HepG2 (cell line): ENCODE data around the gene DNAJB5. TPM values are rescaled to one million over a fixed set of nuclear protein-coding genes. Genes with fewer than 3 reads are reported as not detected.

Source experiments
- ATAC-seq: fragments of 200-7000 bp; cut with Tn5 transposase; 3 replicates; pipeline ENCODE4 v1.9.1; 2020; ENCODE audit warnings: mild to moderate bottlenecking, moderate library complexity
- BruUV-seq: library from RNA; stranded (reverse); fragments of 400-500 nt; replicated peaks from 2 replicates; lab custom pipeline; 2021; lab: Mats Ljungman, UMichigan
- CTCF ChIA-PET: fragments of 300-600 bp; formaldehyde crosslinking; extraction: SDS; loops from one replicate; lab custom pipeline; 2021; ENCODE audit warnings: low total read pairs, inconsistent platforms, low intra/inter-chr PET ratio; lab: Yijun Ruan, JAX
- POLR2A ChIA-PET: fragments of 350-600 bp; sonication (Branson Sonifier 250); formaldehyde crosslinking; loops from one replicate; lab custom pipeline; 2020; ENCODE audit warnings: antibody characterized with exemption, inconsistent platforms; lab: Yijun Ruan, JAX
- DNase-seq: peaks from one replicate; pipeline ENCODE4 v3.0.0-alpha.2; 2015; ENCODE audit warnings: low spot score
- FAIRE-seq: peaks from 3 replicates; lab custom pipeline; 2011; peaks lifted over from hg19 to GRCh38; lab: Jason Lieb, UNC
- H2AFZ ChIP-seq: one replicate; pipeline ENCODE4 v1.6.1; 2011; ENCODE audit warnings: low read length, inconsistent platforms
- H3K27ac ChIP-seq: fragments of 300-600 bp; 3 replicates; pipeline ENCODE4 v1.8.0; 2011; ENCODE audit warnings: mixed run types, mild to moderate bottlenecking, mixed read lengths, low read length, inconsistent platforms; ENCODE audit not compliant: insufficient read depth; ENCODE audit errors: extremely low read length
- H3K27me3 ChIP-seq, 2 experiments: fragments of 200-600 bp in 1 of 2; 2 replicates in 1 of 2; 3 replicates in 1 of 2; pipeline versions ENCODE4 v1.6.0 to v1.8.0; 2011; ENCODE audit warnings: low read length in 2 of 2, mild to moderate bottlenecking in 2 of 2, moderate library complexity in 2 of 2, inconsistent platforms in 1 of 2; ENCODE audit not compliant: insufficient read depth in 2 of 2, control insufficient read depth in 1 of 2
- H3K36me3 ChIP-seq, 2 experiments: fragments of 200-600 bp in 1 of 2; replicated peaks in 1 of 2; 2 replicates in 1 of 2; 3 replicates in 1 of 2; pipeline versions ENCODE4 v1.5.1 to v1.8.0; 2011; ENCODE audit warnings: low read length in 2 of 2, inconsistent platforms in 1 of 2; ENCODE audit not compliant: insufficient read depth in 2 of 2, control insufficient read depth in 1 of 2
- H3K4me1 ChIP-seq: 2 replicates; pipeline ENCODE4 v1.5.1; 2012; ENCODE audit warnings: low read length, inconsistent platforms; ENCODE audit not compliant: insufficient read depth
- H3K4me2 ChIP-seq: 2 replicates; pipeline ENCODE4 v1.6.0; 2011; ENCODE audit warnings: low read depth, low read length, inconsistent platforms
- H3K4me3 ChIP-seq, 3 experiments: fragments of 200-600 bp in 1 of 3; sonication (generic), shearing (Covaris generic) in 1 of 3; replicated peaks in 1 of 3; 2 replicates each; pipeline ENCODE4 v1.5.1; 2011 to 2016; ENCODE audit warnings: low read length in 3 of 3, inconsistent platforms in 2 of 3, low read depth in 2 of 3, mild to moderate bottlenecking in 2 of 3, control low read depth in 1 of 3, mixed read lengths in 1 of 3; ENCODE audit not compliant: insufficient read depth in 1 of 3
- H3K79me2 ChIP-seq: one replicate; pipeline ENCODE4 v1.6.1; 2011; ENCODE audit warnings: low read length, inconsistent platforms; ENCODE audit not compliant: insufficient read depth
- H3K9ac ChIP-seq: 2 replicates; pipeline ENCODE4 v1.6.0; 2011; ENCODE audit warnings: mild to moderate bottlenecking, low read depth, low read length, inconsistent platforms; ENCODE audit not compliant: insufficient read depth
- H3K9me3 ChIP-seq: 2 replicates; pipeline ENCODE4 v1.5.1; 2012; ENCODE audit warnings: mild to moderate bottlenecking, low read length
- H4K20me1 ChIP-seq: 2 replicates; pipeline ENCODE4 v1.6.0; 2011; ENCODE audit warnings: inconsistent platforms, mild to moderate bottlenecking, low read length, moderate library complexity; ENCODE audit not compliant: insufficient read depth
- AHR ChIP-seq: IDR thresholded peaks from 2 replicates; pipeline ENCODE4 v1.6.1; 2018; ENCODE audit warnings: missing genetic modification reagents, missing compliant biosample characterization
- ATF7 ChIP-seq, 2 experiments: fragments of 450-650 bp in 1 of 2; sonication (generic) in 1 of 2; formaldehyde crosslinking in 1 of 2; IDR thresholded peaks; 2 replicates each; pipeline versions ENCODE4 v1.4.0 to v1.6.1; 2016 to 2020; ENCODE audit warnings: antibody characterized with exemption in 1 of 2, mild to moderate bottlenecking in 1 of 2, missing genetic modification reagents in 1 of 2
- BRCA1 ChIP-seq: sonication (generic); formaldehyde crosslinking; IDR thresholded peaks from 2 replicates; pipeline ENCODE4 v1.4.0; 2020; ENCODE audit warnings: missing genetic modification reagents
- CBX5 ChIP-seq: sonication (generic); formaldehyde crosslinking; IDR thresholded peaks from 2 replicates; pipeline ENCODE4 v1.4.0; 2020; ENCODE audit warnings: missing genetic modification reagents, borderline replicate concordance
- CEBPB ChIP-seq: IDR thresholded peaks from 2 replicates; pipeline ENCODE4 v1.6.1; 2011; ENCODE audit warnings: low read depth, low read length, improper control_type of control experiment, borderline replicate concordance
- CEBPG ChIP-seq: IDR thresholded peaks from 2 replicates; pipeline ENCODE4 v1.6.1; 2016
- CSRNP1 ChIP-seq: sonication (generic); formaldehyde crosslinking; IDR thresholded peaks from 2 replicates; pipeline ENCODE4 v1.8.1; 2023; ENCODE audit warnings: mild to moderate bottlenecking, missing genetic modification reagents
- ISX ChIP-seq: sonication (generic); formaldehyde crosslinking; conservative IDR thresholded peaks from 2 replicates; pipeline ENCODE4 v1.5.0; 2020; ENCODE audit warnings: missing genetic modification reagents
- KLF15 ChIP-seq: sonication (generic); formaldehyde crosslinking; IDR thresholded peaks from 2 replicates; pipeline ENCODE4 v1.8.1; 2023; ENCODE audit warnings: borderline replicate concordance, mild to moderate bottlenecking, inconsistent platforms, missing genetic modification reagents, mixed read lengths
- MIER2 ChIP-seq: IDR thresholded peaks from 2 replicates; pipeline ENCODE4 v1.6.1; 2016; ENCODE audit warnings: missing biosample characterization, missing genetic modification reagents
- NR2F6 ChIP-seq, 2 experiments: IDR thresholded peaks; 2 replicates each; pipeline ENCODE4 v1.6.1; 2016; ENCODE audit warnings: antibody characterized with exemption in 1 of 2, mild to moderate bottlenecking in 1 of 2
- PLRG1 ChIP-seq: fragments of 450-650 bp; conservative IDR thresholded peaks from 2 replicates; pipeline ENCODE4 v1.6.1; 2016
- RNF2 ChIP-seq: fragments of 450-650 bp; conservative IDR thresholded peaks from 2 replicates; pipeline ENCODE4 v1.6.1; 2016; ENCODE audit warnings: low read depth
- SNAPC2 ChIP-seq: sonication (generic); formaldehyde crosslinking; IDR thresholded peaks from 2 replicates; pipeline ENCODE4 v1.8.1; 2022; ENCODE audit warnings: mild to moderate bottlenecking, missing genetic modification reagents
- TBX2 ChIP-seq: sonication (generic); formaldehyde crosslinking; IDR thresholded peaks from 2 replicates; pipeline ENCODE4 v1.5.0; 2020; ENCODE audit warnings: missing genetic modification reagents, mild to moderate bottlenecking, borderline replicate concordance
- XBP1 ChIP-seq: sonication (generic); formaldehyde crosslinking; IDR thresholded peaks from 2 replicates; pipeline ENCODE4 v1.5.0; 2020; ENCODE audit warnings: missing genetic modification reagents
- ZIK1 ChIP-seq: sonication (generic); formaldehyde crosslinking; IDR thresholded peaks from 2 replicates; pipeline ENCODE4 v1.5.0; 2020; ENCODE audit warnings: mild to moderate bottlenecking, low read depth, missing genetic modification reagents, borderline replicate concordance
- ZNF652 ChIP-seq: IDR thresholded peaks from 2 replicates; pipeline ENCODE4 v1.6.1; 2016; ENCODE audit warnings: low read depth, borderline replicate concordance
- ZNF879 ChIP-seq: sonication (generic); formaldehyde crosslinking; IDR thresholded peaks from 2 replicates; pipeline ENCODE4 v1.8.1; 2023; ENCODE audit warnings: missing genetic modification reagents
- WGBS: methylation state at CpG from one replicate; pipeline ENCODE4 v1.1.6; 2017; ENCODE audit warnings: low lambda C conversion rate; 5-methylcytosine and 5-hydroxymethylcytosine counted together
- in situ Hi-C: cut with HindIII; loops from 2 replicates; pipeline ENCODE4 v1.10.0; 2017; ENCODE audit warnings: low pct_unique_long_range_greater_than_20kb; ENCODE audit not compliant: extremely low pct_ligation_motif_present
- intact Hi-C: fragments of 100-400 bp; cut with micrococcal nuclease; formaldehyde crosslinking; loops from one replicate; pipeline ENCODE4 v1.10.0; 2022; ENCODE audit not compliant: unreplicated experiment
- polyA plus RNA-seq, 8 experiments: library from polyadenylated mRNA; depleted of rRNA in 3 of 8; stranded (reverse) in 7 of 8; unstranded in 1 of 8; fragments of >200 nt; fragmentation: Illumina TruSeq in 4 of 8; extraction: Trizol in 4 of 8; gene quantifications; 2 replicates each; pipeline versions ENCODE4 v1.2.1 to v1.2.3, GENCODE V29; 2011 to 2016; ENCODE audit warnings: low read depth in 4 of 8, missing spikeins in 1 of 8, mixed read lengths in 1 of 8; ENCODE audit not compliant: insufficient read depth in 1 of 8
- total RNA-seq, 5 experiments: library from RNA; depleted of rRNA; stranded (reverse); fragments of >200 nt; fragmentation: Illumina TruSeq; extraction: Trizol; gene quantifications; 2 replicates each; pipeline ENCODE4 v1.2.3, GENCODE V29; 2016; ENCODE audit warnings: low read depth in 1 of 5
- TF ChIP-seq, protein P1 (sequence below): sonication (generic); formaldehyde crosslinking; conservative IDR thresholded peaks from 2 replicates; pipeline ENCODE4 v1.4.0; 2020; ENCODE audit warnings: missing genetic modification reagents
- TF ChIP-seq, protein P2 (sequence below): sonication (generic); formaldehyde crosslinking; IDR thresholded peaks from 2 replicates; pipeline ENCODE4 v1.4.0; 2020; ENCODE audit warnings: missing genetic modification reagents, borderline replicate concordance

Gene DNAJB5
- total and polyA plus RNA-seq, 2 of the 13 experiments (the other 11 are each of a cell fraction or from before 2014, with no cell fraction given): 0.40 to 0.69 TPM

GRCh38 chr9:35042081-35042604 lies 52.6 kb downstream of the DNAJB5 start:
- Histone ChIP-seq H3K4me2 (no peak overlapping the region), H3K79me2 (no peaks in the 10 kb centered on the region), H3K27me3 (no peaks in the 10 kb centered on the region), H3K9ac (no peak overlapping the region), H3K4me1 (peaks cover 15% of the 10 kb centered on the region), H3K4me3 (no peak overlapping the region), H3K9me3 (no peaks in the 10 kb centered on the region), H3K27ac (no peak overlapping the region), H4K20me1 (no peaks in the 10 kb centered on the region), H3K36me3 (no peaks in the 10 kb centered on the region), H2AFZ (no peak overlapping the region)
- no TSS peak for BruUV-seq
- intact Hi-C loops (no loop called here), in situ Hi-C loops (loop anchor here (5.0 kb wide), 1 partner anchor 140 kb away; no protein-coding TSS in a partner anchor)
- ChIA-PET POLR2A (interaction anchor here (1.0 kb wide), 1 partner anchor 9 kb away, joined by 5 read pairs; no protein-coding TSS in a partner anchor), CTCF (no interaction called here)
- no peak for FAIRE-seq
- no CpG with 5 or more reads among the region's 3 CpGs for WGBS
- no peak for ATAC-seq
- no peak for DNase-seq
- TF ChIP-seq ZNF652 (CRISPR knock-in tag): no peak
- 0 out of 2 replicates have a peak, but pooled peaks have one; percentile 16 for TF ChIP-seq TBX2 (CRISPR knock-in tag)
- no peak for TF ChIP-seq PLRG1
- no peak for TF ChIP-seq CSRNP1 (CRISPR knock-in tag)
- no peak for TF ChIP-seq MIER2 (CRISPR knock-in tag)
- TF ChIP-seq KLF15 (CRISPR knock-in tag): no peak
- TF ChIP-seq ZIK1 (CRISPR knock-in tag): no peak
- TF ChIP-seq ISX: no peak
- TF ChIP-seq BRCA1: no peak
- TF ChIP-seq CBX5 (CRISPR knock-in tag): no peak
- no peak for TF ChIP-seq ZNF879
- peak; percentile 14; the same call in 1 of the 2 replicates for TF ChIP-seq CEBPB
- TF ChIP-seq, protein P1, sequence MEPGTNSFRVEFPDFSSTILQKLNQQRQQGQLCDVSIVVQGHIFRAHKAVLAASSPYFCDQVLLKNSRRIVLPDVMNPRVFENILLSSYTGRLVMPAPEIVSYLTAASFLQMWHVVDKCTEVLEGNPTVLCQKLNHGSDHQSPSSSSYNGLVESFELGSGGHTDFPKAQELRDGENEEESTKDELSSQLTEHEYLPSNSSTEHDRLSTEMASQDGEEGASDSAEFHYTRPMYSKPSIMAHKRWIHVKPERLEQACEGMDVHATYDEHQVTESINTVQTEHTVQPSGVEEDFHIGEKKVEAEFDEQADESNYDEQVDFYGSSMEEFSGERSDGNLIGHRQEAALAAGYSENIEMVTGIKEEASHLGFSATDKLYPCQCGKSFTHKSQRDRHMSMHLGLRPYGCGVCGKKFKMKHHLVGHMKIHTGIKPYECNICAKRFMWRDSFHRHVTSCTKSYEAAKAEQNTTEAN (CRISPR knock-in tag): no peak
- TF ChIP-seq NR2F6 (IDR thresholded peaks at IDR 0.05): 0 out of 2 replicates have a peak, but pooled peaks have one; percentile 33
- TF ChIP-seq NR2F6 (CRISPR knock-in tag; IDR thresholded peaks at IDR 0.05): no peak
- TF ChIP-seq CEBPG (CRISPR knock-in tag): peak; percentile 31; the same call in 1 of the 2 replicates
- no peak for TF ChIP-seq XBP1 (CRISPR knock-in tag)
- no peak for TF ChIP-seq AHR (CRISPR knock-in tag)
- 0 out of 2 replicates have a peak, but pooled peaks have one; percentile 8 for TF ChIP-seq ATF7 (IDR thresholded peaks at IDR 0.05)
- no peak for TF ChIP-seq ATF7 (CRISPR knock-in tag; IDR thresholded peaks at IDR 0.05)
- TF ChIP-seq, protein P2, sequence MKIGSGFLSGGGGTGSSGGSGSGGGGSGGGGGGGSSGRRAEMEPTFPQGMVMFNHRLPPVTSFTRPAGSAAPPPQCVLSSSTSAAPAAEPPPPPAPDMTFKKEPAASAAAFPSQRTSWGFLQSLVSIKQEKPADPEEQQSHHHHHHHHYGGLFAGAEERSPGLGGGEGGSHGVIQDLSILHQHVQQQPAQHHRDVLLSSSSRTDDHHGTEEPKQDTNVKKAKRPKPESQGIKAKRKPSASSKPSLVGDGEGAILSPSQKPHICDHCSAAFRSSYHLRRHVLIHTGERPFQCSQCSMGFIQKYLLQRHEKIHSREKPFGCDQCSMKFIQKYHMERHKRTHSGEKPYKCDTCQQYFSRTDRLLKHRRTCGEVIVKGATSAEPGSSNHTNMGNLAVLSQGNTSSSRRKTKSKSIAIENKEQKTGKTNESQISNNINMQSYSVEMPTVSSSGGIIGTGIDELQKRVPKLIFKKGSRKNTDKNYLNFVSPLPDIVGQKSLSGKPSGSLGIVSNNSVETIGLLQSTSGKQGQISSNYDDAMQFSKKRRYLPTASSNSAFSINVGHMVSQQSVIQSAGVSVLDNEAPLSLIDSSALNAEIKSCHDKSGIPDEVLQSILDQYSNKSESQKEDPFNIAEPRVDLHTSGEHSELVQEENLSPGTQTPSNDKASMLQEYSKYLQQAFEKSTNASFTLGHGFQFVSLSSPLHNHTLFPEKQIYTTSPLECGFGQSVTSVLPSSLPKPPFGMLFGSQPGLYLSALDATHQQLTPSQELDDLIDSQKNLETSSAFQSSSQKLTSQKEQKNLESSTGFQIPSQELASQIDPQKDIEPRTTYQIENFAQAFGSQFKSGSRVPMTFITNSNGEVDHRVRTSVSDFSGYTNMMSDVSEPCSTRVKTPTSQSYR: peak; percentile 80
- no peak for TF ChIP-seq RNF2
- TF ChIP-seq SNAPC2 (CRISPR knock-in tag): no peak
